NCI-H2171 (cell line): ENCODE results near the gene KIAA1210.

Experiments
- DNase-seq: peaks from one replicate; lab custom pipeline; 2025; lab: John Stamatoyannopoulos, UW

Gene KIAA1210

GRCh38 chrX:119127650-119128049 is at the start of gene KIAA1210:
KIAA1210 (minus strand) TSS chrX:119127812; CDS start chrX:119123642, 4,170 bp downstream.
- no peak for DNase-seq

- DNase-seq, result no peak
Measured at GRCh38 chrX:119177278-119177677, 49.7 kb upstream of the KIAA1210 start.

DNA sequence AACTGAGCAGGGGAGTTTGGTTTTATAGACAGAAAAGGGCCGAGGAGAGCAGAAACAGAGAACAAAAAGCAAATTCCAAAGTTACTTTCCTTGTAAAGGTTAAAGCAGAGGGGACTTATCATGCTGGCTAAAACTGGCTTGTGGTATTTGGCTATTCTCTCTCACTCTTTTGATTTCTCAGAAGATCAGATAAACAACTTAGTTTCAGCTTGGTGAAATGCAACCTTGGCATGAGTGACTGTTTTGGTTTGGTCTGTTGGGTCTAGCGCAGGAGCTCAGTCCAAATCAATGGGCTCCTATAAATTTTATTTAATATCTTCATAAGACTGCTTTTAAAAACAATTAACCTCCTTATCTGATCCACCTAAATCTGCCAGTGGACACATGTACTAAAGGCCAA is 47.3 kb upstream of the KIAA1210 start:
- DNase-seq, result no peak

DNA sequence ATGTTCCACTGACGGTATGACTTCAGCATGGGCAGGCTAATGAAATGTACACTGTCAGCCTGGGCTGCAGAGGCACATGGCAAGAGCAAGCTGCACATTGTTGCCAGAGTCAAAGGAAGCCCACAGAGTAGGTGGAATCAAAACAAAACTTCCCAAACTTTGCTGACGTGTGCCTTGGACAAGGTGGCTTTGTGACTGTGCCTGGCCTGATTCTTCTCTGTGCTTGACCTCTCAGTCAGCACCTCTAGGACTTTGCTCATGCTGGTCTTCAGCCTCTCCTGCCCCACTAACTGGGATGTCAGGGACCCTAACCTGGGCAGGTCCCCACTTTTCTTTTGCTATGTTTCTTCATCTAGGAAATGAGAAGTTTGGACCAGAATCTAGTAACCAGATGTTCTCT is 40.5 kb upstream of the KIAA1210 start:
- DNase-seq, result no peak

DNA sequence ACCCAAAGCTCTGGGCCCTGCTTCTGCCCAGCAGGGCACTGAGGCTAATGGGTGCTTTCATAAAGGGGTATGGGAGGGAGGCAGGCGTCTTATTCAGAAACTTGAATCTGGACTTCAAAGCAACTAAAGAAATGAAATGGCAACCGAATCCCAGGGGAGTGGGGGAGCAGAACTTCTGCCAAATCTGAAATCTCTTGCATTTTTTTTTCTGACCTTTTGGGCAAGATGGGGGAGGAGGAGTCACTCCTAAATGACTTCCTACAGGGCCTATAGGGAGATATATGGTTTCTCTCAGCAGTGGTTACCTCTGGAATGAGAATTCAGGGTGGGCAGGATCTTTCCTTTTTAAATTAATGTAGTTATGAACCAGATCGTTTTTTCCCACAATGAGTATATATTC is 30.6 kb upstream of the KIAA1210 start:
- no peak for DNase-seq

GRCh38 chrX:119156241-119156640 is 28.6 kb upstream of the KIAA1210 start:
- DNase-seq, result no peak

GRCh38 chrX:119155416-119156035 is 27.9 kb upstream of the KIAA1210 start:
- DNase-seq, result no peak

GRCh38 chrX:119151051-119151380 is 23.4 kb upstream of the KIAA1210 start:
- DNase-seq, result no peak

GRCh38 chrX:119150163-119151050 is 22.8 kb upstream of the KIAA1210 start:
- no peak for DNase-seq

GRCh38 chrX:119147486-119147885 is 19.9 kb upstream of the KIAA1210 start:
- no peak for DNase-seq

GRCh38 chrX:119145241-119145653 is 17.6 kb upstream of the KIAA1210 start:
- no peak for DNase-seq

DNA sequence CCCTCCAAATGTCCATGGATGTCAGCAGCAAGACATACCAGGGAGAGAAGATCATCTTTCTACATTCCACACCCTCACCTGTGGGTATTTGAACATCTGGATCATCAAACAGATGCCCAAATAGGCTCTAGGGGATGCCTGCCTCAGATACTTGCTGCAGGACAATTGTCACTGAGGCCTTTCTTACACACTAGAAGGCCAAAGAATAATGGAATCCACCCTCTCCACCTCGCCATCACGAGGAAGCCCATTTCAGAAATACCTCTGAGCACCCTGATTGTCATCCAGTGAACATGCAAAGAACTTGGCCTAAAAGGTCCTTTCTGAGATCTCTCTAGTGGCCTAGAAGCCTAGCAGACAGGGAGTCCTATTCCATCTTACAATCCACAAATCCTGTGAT is 6.9 kb upstream of the KIAA1210 start:
- DNase-seq, result no peak

DNA sequence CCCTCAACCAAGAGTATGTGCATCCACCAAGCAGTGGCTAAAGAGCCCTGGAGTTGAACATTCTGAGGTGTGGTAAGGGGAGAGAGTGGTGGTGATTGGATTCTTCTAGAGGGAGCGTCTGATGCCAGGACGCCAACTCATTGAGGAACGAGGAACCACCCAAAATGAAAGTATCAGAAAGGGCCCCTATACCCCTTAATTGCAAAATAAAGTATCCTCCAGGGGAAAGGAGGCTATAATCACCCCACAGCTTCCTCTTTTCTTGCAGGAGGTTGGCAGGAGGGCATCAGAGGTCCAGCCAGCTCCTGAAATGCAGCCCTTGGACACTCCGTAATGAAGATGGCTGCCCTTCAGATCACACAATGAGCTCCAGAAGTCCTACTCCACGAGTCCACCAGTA is 5.3 kb upstream of the KIAA1210 start:
- DNase-seq, result no peak

DNA sequence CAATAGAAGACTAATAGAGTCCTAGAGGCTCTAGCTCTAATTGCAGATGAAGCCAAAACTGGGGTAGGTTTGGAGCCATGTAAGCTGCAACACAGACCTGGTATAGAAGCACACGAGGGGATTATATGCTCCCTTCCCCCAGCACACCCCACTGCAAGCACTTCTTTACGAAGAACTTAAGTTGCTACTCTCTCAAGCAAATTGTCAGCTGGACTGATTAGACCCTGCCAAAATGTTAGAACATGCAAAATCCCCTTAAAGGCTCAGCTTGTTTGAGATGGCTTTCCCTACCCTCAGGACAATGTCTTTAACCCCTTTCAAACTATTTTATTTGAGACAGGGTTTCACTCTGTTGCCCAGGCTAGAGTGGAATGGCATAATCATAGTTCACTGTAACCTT is 4.7 kb upstream of the KIAA1210 start:
- DNase-seq, result no peak

DNA sequence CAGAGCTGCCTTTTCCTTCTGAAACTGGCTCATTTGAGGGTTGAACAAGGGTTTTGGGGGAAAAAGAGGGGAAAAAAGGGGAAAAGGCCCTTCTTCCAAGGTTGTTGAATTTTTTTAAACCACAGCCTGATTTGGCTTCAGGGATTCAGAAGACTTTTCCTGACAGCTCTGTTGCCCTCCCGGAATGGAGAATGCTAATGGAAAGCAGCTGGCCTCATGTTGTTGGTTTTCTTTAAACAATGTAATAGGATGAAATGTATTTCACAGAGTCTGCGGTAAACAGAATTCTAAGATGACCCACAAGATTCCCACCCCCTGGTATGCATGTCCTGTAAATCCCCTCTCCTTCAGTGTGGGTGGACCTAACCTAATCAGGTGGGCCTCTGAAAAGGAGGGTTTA is 3.3 kb upstream of the KIAA1210 start:
- DNase-seq, result no peak

DNA sequence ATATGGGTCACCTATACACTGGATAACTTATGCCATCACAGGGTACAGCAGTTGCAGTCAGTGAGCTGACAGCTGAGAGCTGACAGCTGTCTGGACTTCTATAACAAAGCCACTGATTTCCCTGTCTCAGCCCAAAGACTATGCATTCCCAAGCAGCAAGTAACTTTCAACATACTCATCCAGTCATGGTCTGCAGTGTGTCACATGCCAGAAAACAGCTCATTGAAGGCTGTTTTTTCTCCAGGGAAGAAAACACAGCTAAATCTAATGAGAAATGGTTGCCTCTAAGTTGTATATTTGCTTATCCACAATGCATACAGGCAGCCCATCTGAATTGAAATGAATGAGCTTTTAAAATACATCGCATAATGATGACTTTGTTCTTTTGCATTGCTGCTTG is 6.3 kb downstream of the KIAA1210 start:
- no peak for DNase-seq

GRCh38 chrX:119118780-119119395 is 8.7 kb downstream of the KIAA1210 start:
- DNase-seq, result no peak

- DNase-seq, result no peak
Measured at GRCh38 chrX:119107206-119107605, 20.4 kb downstream of the KIAA1210 start.

- no peak for DNase-seq
Measured at GRCh38 chrX:119105826-119106225, 21.8 kb downstream of the KIAA1210 start.

GRCh38 chrX:119101168-119101567 is 26.4 kb downstream of the KIAA1210 start:
- no peak for DNase-seq

GRCh38 chrX:119095936-119096335 is 31.7 kb downstream of the KIAA1210 start:
- no peak for DNase-seq

DNA sequence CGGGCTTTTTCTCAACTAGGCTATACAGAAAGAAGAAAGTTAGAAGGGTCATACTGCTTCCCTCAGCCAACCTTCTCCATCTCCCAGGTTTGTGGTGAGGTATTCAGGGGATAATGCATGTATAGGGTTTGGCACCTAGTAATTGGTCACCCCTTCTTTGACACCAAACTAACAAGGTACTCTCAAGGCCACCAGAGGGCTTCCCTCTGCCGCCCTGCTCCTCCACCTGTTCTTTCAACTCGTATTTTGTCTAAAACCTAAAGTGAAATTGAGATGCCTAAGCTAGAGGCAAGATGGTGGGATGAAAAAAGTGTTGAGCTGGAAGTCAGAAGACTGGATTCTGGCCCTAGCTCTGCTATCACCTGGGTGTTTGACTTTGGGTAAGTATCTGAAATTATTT is 32.8 kb downstream of the KIAA1210 start:
- DNase-seq, result no peak
